Lung (tissue), 16 donors: ENCODE results near the gene BMP4. TPM values are rescaled to one million over a fixed set of nuclear protein-coding genes. Genes with fewer than 3 reads are reported as not detected.

Experiments used
- ATAC-seq: fragments of 200-7000 bp; cut with Tn5 transposase; one replicate; pipeline ENCODE4 v1.9.1; 2020; ENCODE audit warnings: moderate number of reproducible peaks; ENCODE audit not compliant: insufficient read depth, low FRiP score
- DNase-seq, 3 donors: peaks; one replicate each; pipeline ENCODE4 v3.0.0-alpha.2; 2013 to 2017
- H3K27ac ChIP-seq, 2 donors: one replicate each; pipeline ENCODE4 v1.5.1; 2013; ENCODE audit warnings: mild to moderate bottlenecking in 2 of 2, moderate library complexity in 2 of 2, control low read depth in 1 of 2, inconsistent platforms in 1 of 2, low read depth in 1 of 2, low read length in 1 of 2
- H3K27me3 ChIP-seq, 3 donors: one replicate each; pipeline ENCODE4 v1.5.1; 2013; ENCODE audit warnings: low read length in 2 of 3; ENCODE audit not compliant: control insufficient read depth in 3 of 3, insufficient read depth in 3 of 3
- H3K36me3 ChIP-seq, 4 donors: one replicate each; pipeline ENCODE4 v1.5.1; 2013; ENCODE audit warnings: low read length in 4 of 4, mild to moderate bottlenecking in 1 of 4, moderate library complexity in 1 of 4; ENCODE audit not compliant: control insufficient read depth in 4 of 4, insufficient read depth in 4 of 4
- H3K4me1 ChIP-seq, 5 donors: one replicate each; pipeline ENCODE4 v1.5.1; 2013; ENCODE audit warnings: low read length in 5 of 5, mild to moderate bottlenecking in 2 of 5, moderate library complexity in 1 of 5; ENCODE audit not compliant: control insufficient read depth in 5 of 5, insufficient read depth in 5 of 5
- H3K4me3 ChIP-seq: one replicate; pipeline ENCODE4 v1.5.1; 2013; ENCODE audit warnings: mild to moderate bottlenecking, control low read depth, moderate library complexity
- H3K9ac ChIP-seq, 2 donors: one replicate each; pipeline ENCODE4 v1.5.1; 2013; ENCODE audit warnings: low read length in 2 of 2, control low read depth in 1 of 2; ENCODE audit not compliant: insufficient read depth in 1 of 2
- H3K9me3 ChIP-seq, 4 donors: one replicate each; pipeline ENCODE4 v1.5.1; 2013; ENCODE audit warnings: low read length in 3 of 4, mild to moderate bottlenecking in 1 of 4, moderate library complexity in 1 of 4; ENCODE audit not compliant: control insufficient read depth in 4 of 4, insufficient read depth in 3 of 4
- CTCF ChIP-seq: IDR thresholded peaks from 2 replicates; pipeline ENCODE4 v1.5.1; 2012; ENCODE audit warnings: mild to moderate bottlenecking; ENCODE audit errors: control extremely low read depth, extremely low read depth
- WGBS, 2 donors: extraction: QIAGEN DNeasy Blood & Tissue Kit; methylation state at CpG; one replicate each; pipeline ENCODE4 v1.1.7; 2013; 5-methylcytosine and 5-hydroxymethylcytosine counted together
- long read RNA-seq, 5 donors: transcript quantifications; one replicate each; lab custom pipeline, GENCODE V29; 2026
- polyA plus RNA-seq, 2 donors: library from polyadenylated mRNA; stranded (reverse); fragments of 200-250 nt; gene quantifications; one replicate each; pipeline ENCODE4 v1.2.1, GENCODE V29; 2013
- total RNA-seq, 2 donors: library from RNA; depleted of rRNA in 1 of 2; stranded (reverse); fragments of >200 nt in 1 of 2; gene quantifications; one replicate each; pipeline ENCODE4 v1.2.1, GENCODE V29; 2014 to 2021
- donor health status: control.
- donor health status: control.
- donor health status: Bipolar disorder and iron deficiency.
- donor health status: healthy.
- donor health status: DM: yes; HTN: yes; CAD: no.

BMP4 gene
- total RNA-seq (10 to 100 TPM; 13.3 to 39.0 TPM), polyA plus RNA-seq (10 to 100 TPM in 1 of 2 donors, 1 to 10 TPM in 1; 7.1 to 10.5 TPM)
- long read RNA-seq, donor 1, transcript BMP4-201 (4 exons, 1,917 nt), result major isoform, 10 of 22 reads
- long read RNA-seq, donor 1, transcript BMP4-206 (4 exons, 1,708 nt), result minor isoform, 6 of 22 reads
- long read RNA-seq, donor 1, partial matches to known transcripts, result 0 of 22 reads
- long read RNA-seq, donor 1, other reads (novel, unspliced or antisense), result 0 of 22 reads
- long read RNA-seq, donor 2, partial matches to known transcripts, result 0 of 4 reads
- long read RNA-seq, donor 2, other reads (novel, unspliced or antisense), result 0 of 4 reads
- long read RNA-seq, donor 3, transcript BMP4-206 (4 exons, 1,708 nt), result major isoform, 5 of 9 reads
- long read RNA-seq, donor 3, partial matches to known transcripts, result 0 of 9 reads
- long read RNA-seq, donor 3, other reads (novel, unspliced or antisense), result 0 of 9 reads
- long read RNA-seq, donor 4, partial matches to known transcripts, result 0 of 5 reads
- long read RNA-seq, donor 4, other reads (novel, unspliced or antisense), result 0 of 5 reads
- long read RNA-seq, donor 5, transcript BMP4-201 (4 exons, 1,917 nt), result major isoform, 14 of 35 reads
- long read RNA-seq, donor 5, transcript BMP4-205 (3 exons, 1,705 nt), result minor isoform, 8 of 35 reads
- long read RNA-seq, donor 5, partial matches to known transcripts, result 9 of 35 reads
- long read RNA-seq, donor 5, other reads (novel, unspliced or antisense), result 0 of 35 reads

GRCh38 chr14:53956427-53957201, at the start of gene BMP4:
TSS of gene BMP4 (minus strand) at chr14:53956825. CDS start at chr14:53952222, 4,603 bp downstream.
- no peak for TF ChIP-seq CTCF
- Histone ChIP-seq H3K36me3 (peaks cover 0 to 23% (median 2%) of the 10 kb centered on the region in 4 donors), H3K4me1 (peaks cover 0 to 14% (median 0%) of the 10 kb centered on the region in 5 donors), H3K9ac (peak within 1 kb of the TSS; percentile 66 to 89), H3K4me3 (peak within 1 kb of the TSS; percentile 41), H3K27me3 (no peaks in the 10 kb centered on the region), H3K27ac (peak within 1 kb of the TSS in 1 of 2 donors; percentile 55), H3K9me3 (no peaks in the 10 kb centered on the region)
- DNase-seq, result peak; percentile 92 to 96 (median 94)
- 2 to 4% methylated on average over 44 to 45 of the region's 45 CpGs for WGBS, 2 donors
- ATAC-seq, result peak; percentile 15

- WGBS, 2 donors, result 89 to 96% methylated on average over 2 of the region's 2 CpGs
- H3K4me3 ChIP-seq, result no peak overlapping the region
- ATAC-seq (no peak), DNase-seq (no peak)
- H3K9me3 ChIP-seq, result no peaks in the 10 kb centered on the region
- no peaks in the 10 kb centered on the region for H3K27me3 ChIP-seq
- TF ChIP-seq CTCF, result no peak
- H3K36me3 ChIP-seq, result no peaks in the 10 kb centered on the region
- H3K9ac ChIP-seq, result no peak overlapping the region
- no peak overlapping the region for H3K27ac ChIP-seq
- peaks cover 0 to 1% (median 0%) of the 10 kb centered on the region in 5 donors for H3K4me1 ChIP-seq
Observed at GRCh38 chr14:54003064-54003463, 46.4 kb upstream of the BMP4 start.

GRCh38 chr14:54002653-54003052, 46.0 kb upstream of the BMP4 start:
- ATAC-seq, result no peak
- Histone ChIP-seq H3K36me3 (no peaks in the 10 kb centered on the region), H3K27ac (no peak overlapping the region), H3K9ac (no peak overlapping the region), H3K4me1 (peaks cover 0 to 1% (median 0%) of the 10 kb centered on the region in 5 donors), H3K4me3 (no peak overlapping the region), H3K9me3 (no peaks in the 10 kb centered on the region), H3K27me3 (no peaks in the 10 kb centered on the region)
- TF ChIP-seq CTCF, result no peak
- DNase-seq, result no peak
